ENCODE measurements around the gene AMER3. TPM values are rescaled to one million over a fixed set of nuclear protein-coding genes. Genes with fewer than 3 reads are reported as not detected.

The AMER3 gene
- total RNA-seq, 5 donors from 2014 or later (not counting 1 experiment from before 2014, with no cell fraction given): not detected

Other genes starting within 250 kb of the AMER3 start
- not detected for gene POTEI, start 246.2 kb upstream of the AMER3 start, total RNA-seq
- not detected for gene CFC1B, start 234.3 kb upstream of the AMER3 start, total RNA-seq
- gene CFC1, start 156.0 kb upstream of the AMER3 start, total RNA-seq: not detected
- not detected for gene POTEJ, start 144.1 kb upstream of the AMER3 start, total RNA-seq
- gene GPR148, start 26.5 kb upstream of the AMER3 start, total RNA-seq: not detected
- gene ARHGEF4, start 81.4 kb downstream of the AMER3 start, total RNA-seq: 1 to 10 TPM; 2.9 to 5.3 (median 4.4) TPM

Measured in T-cell (primary cell).